ENCODE results near the gene MEGF11.

GRCh38 chr15:66023311-66023972 is 230.1 kb downstream of the MEGF11 start:
- TF ChIP-seq CTCF (IDR thresholded peaks at IDR 0.05) (no peak), POLR2AphosphoS5 (IDR thresholded peaks at IDR 0.05) (peak; percentile 40), POLR2A (IDR thresholded peaks at IDR 0.05) (no peak)
